Ascending aorta (tissue), 2 donors: ENCODE results near the gene DST. TPM values are rescaled to one million over a fixed set of nuclear protein-coding genes. Genes with fewer than 3 reads are reported as not detected.

ENCODE experiments used
- DNase-seq, 2 donors: peaks; one replicate each; pipeline ENCODE4 v3.0.0-alpha.2; 2019; ENCODE audit warnings: low spot score in 2 of 2
- H3K27ac ChIP-seq, 2 donors: fragments of 200-600 bp; sonication (generic); one replicate each; pipeline ENCODE4 v1.5.1; 2016 to 2017; ENCODE audit warnings: mild to moderate bottlenecking in 1 of 2
- H3K27me3 ChIP-seq: fragments of 200-600 bp; sonication (generic); one replicate; pipeline ENCODE4 v1.5.1; 2017
- H3K36me3 ChIP-seq, 2 donors: fragments of 200-600 bp; sonication (generic); one replicate each; pipeline ENCODE4 v1.5.1; 2016
- H3K4me1 ChIP-seq, 2 donors: fragments of 200-600 bp; sonication (generic); one replicate each; pipeline ENCODE4 v1.5.1; 2016 to 2017; ENCODE audit warnings: mild to moderate bottlenecking in 1 of 2
- H3K4me3 ChIP-seq, 2 donors: fragments of 200-600 bp; sonication (generic); one replicate each; pipeline ENCODE4 v1.5.1; 2016 to 2017; ENCODE audit warnings: mild to moderate bottlenecking in 1 of 2
- H3K9me3 ChIP-seq, 2 donors: fragments of 200-600 bp; sonication (generic); one replicate each; pipeline ENCODE4 v1.5.1; 2016
- intact Hi-C: fragments of 100-400 bp; cut with DNase I; formaldehyde crosslinking; loops from one replicate; pipeline ENCODE4 v1.15.1; 2023
- total RNA-seq: library from RNA; depleted of rRNA; stranded (reverse); fragments of >200 nt; gene quantifications from one replicate; pipeline ENCODE4 v1.1.0, GENCODE V29; 2016
- TF ChIP-seq, protein P1 (sequence below), 3 experiments: fragments of 200-600 bp in 2 of 3; fragments of 450-650 bp in 1 of 3; sonication (generic) in 2 of 3; IDR thresholded peaks; one replicate each; pipeline ENCODE4 v1.5.1; 2016 to 2019; ENCODE audit warnings: antibody characterized with exemption in 3 of 3, mild to moderate bottlenecking in 1 of 3, moderate library complexity in 1 of 3

DST gene
- total RNA-seq, 1 donor from 2014 or later, result 223 TPM

DNA sequence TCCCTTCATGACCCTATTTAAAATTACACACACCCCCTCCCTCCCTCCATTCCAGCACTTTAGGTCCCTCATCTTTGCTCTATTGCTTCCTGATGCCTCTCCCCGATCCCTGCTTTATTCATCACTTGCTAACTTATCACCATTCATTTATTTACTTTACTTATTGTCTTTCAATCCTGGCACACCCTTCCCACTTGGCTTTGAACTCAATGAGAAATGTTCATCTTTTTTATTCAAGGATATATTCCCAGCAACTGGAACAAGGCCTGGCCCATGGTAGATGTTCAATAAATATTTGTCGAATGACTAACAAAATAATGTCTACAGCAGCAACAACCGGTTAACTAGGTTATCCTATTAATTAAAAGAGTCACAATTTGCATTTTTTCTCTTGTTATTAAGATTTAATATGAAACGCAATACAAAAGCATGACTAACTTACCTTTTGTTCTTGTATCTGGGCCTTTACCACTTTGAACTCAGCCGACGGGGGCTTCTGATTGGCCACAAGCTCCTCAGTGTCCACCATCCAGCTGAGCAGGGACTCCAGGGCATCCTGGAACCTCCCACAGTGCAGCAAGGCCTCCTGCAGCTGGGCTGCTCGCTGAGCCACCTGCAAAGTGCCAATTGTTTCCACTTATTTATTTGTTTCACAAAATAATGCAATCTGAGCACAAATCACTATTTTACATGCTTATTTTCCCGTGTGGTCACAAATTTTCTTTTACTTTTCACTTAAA, 107.8 kb downstream of the DST start:
- H3K36me3 ChIP-seq, result peaks cover 21 to 65% of the 10 kb centered on the region in 2 donors
- H3K27ac ChIP-seq, result no peak overlapping the region
- intact Hi-C loops, result no loop called here
- H3K4me3 ChIP-seq, result no peak overlapping the region
- no peak for DNase-seq
- no peaks in the 10 kb centered on the region for H3K27me3 ChIP-seq
- H3K9me3 ChIP-seq, result no peaks in the 10 kb centered on the region
- peaks cover 0 to 25% of the 10 kb centered on the region in 2 donors for H3K4me1 ChIP-seq
- TF ChIP-seq, protein P1, sequence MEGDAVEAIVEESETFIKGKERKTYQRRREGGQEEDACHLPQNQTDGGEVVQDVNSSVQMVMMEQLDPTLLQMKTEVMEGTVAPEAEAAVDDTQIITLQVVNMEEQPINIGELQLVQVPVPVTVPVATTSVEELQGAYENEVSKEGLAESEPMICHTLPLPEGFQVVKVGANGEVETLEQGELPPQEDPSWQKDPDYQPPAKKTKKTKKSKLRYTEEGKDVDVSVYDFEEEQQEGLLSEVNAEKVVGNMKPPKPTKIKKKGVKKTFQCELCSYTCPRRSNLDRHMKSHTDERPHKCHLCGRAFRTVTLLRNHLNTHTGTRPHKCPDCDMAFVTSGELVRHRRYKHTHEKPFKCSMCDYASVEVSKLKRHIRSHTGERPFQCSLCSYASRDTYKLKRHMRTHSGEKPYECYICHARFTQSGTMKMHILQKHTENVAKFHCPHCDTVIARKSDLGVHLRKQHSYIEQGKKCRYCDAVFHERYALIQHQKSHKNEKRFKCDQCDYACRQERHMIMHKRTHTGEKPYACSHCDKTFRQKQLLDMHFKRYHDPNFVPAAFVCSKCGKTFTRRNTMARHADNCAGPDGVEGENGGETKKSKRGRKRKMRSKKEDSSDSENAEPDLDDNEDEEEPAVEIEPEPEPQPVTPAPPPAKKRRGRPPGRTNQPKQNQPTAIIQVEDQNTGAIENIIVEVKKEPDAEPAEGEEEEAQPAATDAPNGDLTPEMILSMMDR (IDR thresholded peaks at IDR 0.05), result no peak

- Histone ChIP-seq H3K27me3 (no peaks in the 10 kb centered on the region), H3K27ac (no peak overlapping the region), H3K9me3 (no peaks in the 10 kb centered on the region), H3K36me3 (peaks cover 34 to 81% of the 10 kb centered on the region in 2 donors), H3K4me3 (no peak overlapping the region), H3K4me1 (peaks cover 0 to 15% of the 10 kb centered on the region in 2 donors)
- TF ChIP-seq, protein P1 (IDR thresholded peaks at IDR 0.05), result no peak
- DNase-seq, result no peak
- intact Hi-C loops, result no loop called here
These were observed 109.7 kb downstream of the DST start for GRCh38 chr6:56532766-56533551.

GRCh38 chr6:56531839-56532595, 110.7 kb downstream of the DST start:
- Histone ChIP-seq H3K4me1 (peaks cover 0 to 21% of the 10 kb centered on the region in 2 donors), H3K9me3 (no peaks in the 10 kb centered on the region), H3K27ac (no peak overlapping the region), H3K36me3 (peaks cover 42 to 90% of the 10 kb centered on the region in 2 donors), H3K4me3 (no peak overlapping the region), H3K27me3 (no peaks in the 10 kb centered on the region)
- TF ChIP-seq, protein P1 (IDR thresholded peaks at IDR 0.05), result no peak
- intact Hi-C loops, result no loop called here
- no peak for DNase-seq

DNA sequence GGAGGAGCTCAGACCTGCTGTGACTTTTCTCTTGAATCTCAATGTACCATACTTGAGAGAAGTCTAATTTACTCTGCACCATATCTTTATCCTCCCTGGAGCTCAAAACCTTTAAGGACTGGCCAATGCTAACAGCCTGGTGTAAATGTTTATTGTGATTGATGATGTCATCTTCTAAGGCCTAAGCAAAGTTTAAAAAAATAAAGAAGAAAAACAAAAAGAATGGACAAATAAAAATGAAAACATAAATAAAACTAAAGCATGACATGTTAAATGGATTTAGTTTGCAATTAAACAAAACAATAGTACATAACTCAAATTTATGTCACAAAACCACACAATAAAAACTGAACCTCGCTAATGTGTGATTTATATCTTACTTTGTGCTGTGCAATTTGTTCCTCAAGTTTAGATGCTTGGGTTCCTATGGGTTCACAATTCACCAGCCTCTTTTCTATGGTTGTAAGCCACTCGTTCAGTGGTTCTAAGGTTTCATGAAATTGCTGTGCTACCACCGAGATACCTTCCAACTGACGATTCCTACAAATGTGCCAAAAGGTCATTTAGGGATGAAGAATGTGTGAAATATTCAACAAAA, 113.0 kb downstream of the DST start:
- intact Hi-C loops, result no loop called here
- Histone ChIP-seq H3K27ac (peak overlapping the region in 1 of 2 donors; percentile 15), H3K36me3 (peaks cover 42 to 83% of the 10 kb centered on the region in 2 donors), H3K9me3 (no peaks in the 10 kb centered on the region), H3K4me1 (peaks cover 0 to 27% of the 10 kb centered on the region in 2 donors), H3K4me3 (no peak overlapping the region), H3K27me3 (no peaks in the 10 kb centered on the region)
- no peak for DNase-seq
- TF ChIP-seq, protein P1 (IDR thresholded peaks at IDR 0.05), result no peak

DNA sequence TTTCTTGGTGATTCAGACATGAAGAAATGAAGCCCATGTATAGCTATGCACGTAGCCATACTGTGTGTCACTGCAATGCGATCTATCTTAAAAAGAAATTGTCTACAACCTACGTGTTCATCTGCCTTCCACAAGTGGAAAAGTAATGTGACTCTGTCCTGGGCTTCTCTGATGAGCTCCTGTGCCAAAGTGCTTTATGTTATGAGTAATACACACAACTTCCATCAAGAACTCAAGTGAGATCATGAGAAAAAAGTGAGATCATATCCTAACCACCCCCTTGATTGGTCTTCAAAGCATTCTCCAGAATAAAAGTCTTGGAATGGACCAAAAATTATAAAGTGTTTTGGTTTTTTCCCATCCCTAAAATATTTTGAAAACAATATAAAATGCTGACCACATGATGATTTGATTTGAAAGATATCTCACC, 114.3 kb downstream of the DST start:
- H3K27ac ChIP-seq, result peak overlapping the region; percentile 33 to 82

More for the DNA sequence above, 114.3 kb downstream of the DST start:
- DNase-seq, result no peak
- no peak overlapping the region for H3K4me3 ChIP-seq
- intact Hi-C loops, result no loop called here
- no peaks in the 10 kb centered on the region for H3K27me3 ChIP-seq
- no peaks in the 10 kb centered on the region for H3K9me3 ChIP-seq
- peaks cover 41 to 78% of the 10 kb centered on the region in 2 donors for H3K36me3 ChIP-seq
- TF ChIP-seq, protein P1 (IDR thresholded peaks at IDR 0.05), result no peak
- H3K4me1 ChIP-seq, result peaks cover 0 to 40% of the 10 kb centered on the region in 2 donors
